Activated CD8-positive, alpha-beta T cell treated with anti-CD3 and anti-CD28 coated beads for 36 hours (primary cell): Measurements from ENCODE around the gene PIEZO1. TPM values are rescaled to one million over a fixed set of nuclear protein-coding genes. Genes with fewer than 3 reads are reported as not detected.

ENCODE experiments used
- ATAC-seq: fragments of 200-7000 bp; cut with Tn5 transposase; one replicate; pipeline ENCODE4 v1.10.0; 2021; ENCODE audit warnings: mild to moderate bottlenecking, moderate library complexity
- CTCF ChIA-PET: fragments of 350-600 bp; sonication (Branson Sonifier 250); formaldehyde crosslinking; loops from one replicate; lab custom pipeline; 2021; ENCODE audit warnings: antibody characterized with exemption; lab: Charles Lee
- POLR2A ChIA-PET: fragments of 350-600 bp; sonication (Branson Sonifier 250); formaldehyde crosslinking; loops from one replicate; lab custom pipeline; 2021; ENCODE audit warnings: antibody characterized with exemption; lab: Charles Lee
- DNase-seq: peaks from one replicate; pipeline ENCODE4 v3.0.0-alpha.2; 2020
- H3K27ac Mint-ChIP-seq: one replicate; pipeline ENCODE4 v1.8.0; 2021; ENCODE audit warnings: mild to moderate bottlenecking, mixed read lengths
- H3K27me3 Mint-ChIP-seq: one replicate; pipeline ENCODE4 v1.8.0; 2021; ENCODE audit warnings: mixed read lengths
- H3K36me3 Mint-ChIP-seq: one replicate; pipeline ENCODE4 v1.8.0; 2021; ENCODE audit warnings: low read depth, mixed read lengths
- H3K4me1 Mint-ChIP-seq: one replicate; pipeline ENCODE4 v1.8.0; 2021; ENCODE audit warnings: low read depth, mixed read lengths
- H3K4me3 Mint-ChIP-seq: one replicate; pipeline ENCODE4 v1.8.0; 2021; ENCODE audit warnings: mild to moderate bottlenecking, moderate library complexity, mixed read lengths
- H3K9me3 Mint-ChIP-seq: one replicate; pipeline ENCODE4 v1.8.0; 2021; ENCODE audit warnings: mixed read lengths
- intact Hi-C: fragments of 100-400 bp; cut with micrococcal nuclease; formaldehyde crosslinking; loops from one replicate; pipeline ENCODE4 v1.10.0; 2022
- total RNA-seq, 2 experiments: library from RNA; stranded (reverse); gene quantifications; one replicate each; pipeline ENCODE4 v1.2.3, GENCODE V29; 2021
- TF ChIP-seq, protein P1 (sequence below): fragments of 200-600 bp; IDR thresholded peaks from one replicate; pipeline ENCODE4 v1.8.0; 2022; ENCODE audit warnings: antibody characterized with exemption, mild to moderate bottlenecking

PIEZO1 gene
- total RNA-seq, 2 experiments from 2014 or later = 87.7 to 91.8 TPM

DNA sequence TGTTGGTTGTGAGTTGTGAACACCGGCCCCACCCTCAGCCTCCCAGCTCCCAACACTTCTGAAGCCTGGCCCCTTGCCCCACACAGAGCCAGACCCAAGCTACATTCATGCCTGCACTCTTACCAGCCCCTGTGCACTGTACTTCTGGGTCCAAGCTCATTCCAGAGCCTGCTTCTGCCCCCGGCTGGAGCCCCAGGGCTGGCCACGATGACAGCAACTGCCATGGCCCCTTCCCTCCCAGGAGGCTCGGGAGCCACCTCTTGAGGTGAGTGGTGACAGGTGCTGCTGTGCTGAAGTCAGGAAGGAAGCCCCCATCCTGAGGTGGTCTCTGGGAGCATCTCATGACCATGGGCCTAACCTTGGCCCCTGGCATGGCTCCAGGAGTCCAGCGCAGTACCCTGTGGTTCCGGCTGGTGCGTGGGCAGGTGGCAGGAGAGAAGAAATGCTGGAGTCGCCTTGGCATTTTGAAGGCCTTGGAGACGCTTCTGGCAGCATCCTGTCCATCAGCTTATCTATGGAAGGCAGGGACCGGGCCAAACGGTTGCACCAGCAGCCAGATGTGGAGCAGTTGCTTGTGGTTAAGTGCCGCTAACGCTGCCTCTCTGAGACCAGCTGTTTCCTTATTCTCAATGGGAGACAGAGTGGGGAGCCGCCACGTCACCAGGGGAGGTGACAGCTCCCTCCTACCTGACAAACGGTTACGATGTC lies 14.7 kb upstream of the PIEZO1 start:
- H3K4me3 Mint-ChIP-seq = no peak overlapping the region

DNA sequence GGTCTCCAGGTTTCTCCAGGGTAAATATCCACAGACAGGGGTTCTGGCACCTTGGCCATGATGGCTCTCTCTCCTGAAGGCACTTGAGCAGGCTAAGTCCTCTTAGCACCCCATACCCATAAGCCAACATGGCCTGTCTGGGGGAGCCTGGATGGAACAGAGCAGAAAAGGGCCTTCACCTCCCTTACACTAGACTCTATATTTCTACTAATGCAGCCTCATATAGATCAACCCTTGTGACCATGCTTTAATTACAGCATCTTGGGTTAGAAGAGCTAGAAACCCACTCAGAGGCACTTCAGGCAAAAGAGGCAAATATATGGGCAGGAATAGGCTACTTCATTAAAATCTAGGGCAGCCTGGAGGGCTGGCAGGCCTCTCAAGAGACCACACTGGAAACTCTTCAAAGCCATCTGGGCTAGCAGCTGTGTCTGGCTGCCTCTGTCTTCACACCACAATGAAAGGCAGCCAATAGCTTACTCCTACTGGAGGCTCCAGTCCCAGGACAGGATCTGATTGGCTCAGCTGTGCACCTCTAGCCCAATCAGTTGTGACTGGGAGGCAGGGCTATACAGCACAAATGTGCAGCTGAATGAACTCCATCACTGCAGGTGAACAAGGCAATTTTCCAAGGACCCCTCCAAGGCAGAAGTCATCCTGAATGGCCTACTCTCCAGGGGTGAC lies 13.9 kb upstream of the PIEZO1 start:
- Mint-ChIP-seq H3K27me3 (no peaks in the 10 kb centered on the region), H3K36me3 (no peaks in the 10 kb centered on the region), H3K4me3 (no peak overlapping the region), H3K4me1 (peaks cover 24% of the 10 kb centered on the region), H3K27ac (no peak overlapping the region), H3K9me3 (no peaks in the 10 kb centered on the region)
- ChIA-PET POLR2A (interaction anchor here (0.7 to 5.9 kb wide), 2 partner anchors 9 to 17 kb away, joined by 3 to 43 read pairs; no protein-coding TSS in a partner anchor), CTCF (interaction anchor here (0.6 to 3.7 kb wide), 7 partner anchors 12 to 97 kb away, joined by 3 to 21 read pairs (median 4); partner anchors contain the start of gene APRT)
- TF ChIP-seq, protein P1, sequence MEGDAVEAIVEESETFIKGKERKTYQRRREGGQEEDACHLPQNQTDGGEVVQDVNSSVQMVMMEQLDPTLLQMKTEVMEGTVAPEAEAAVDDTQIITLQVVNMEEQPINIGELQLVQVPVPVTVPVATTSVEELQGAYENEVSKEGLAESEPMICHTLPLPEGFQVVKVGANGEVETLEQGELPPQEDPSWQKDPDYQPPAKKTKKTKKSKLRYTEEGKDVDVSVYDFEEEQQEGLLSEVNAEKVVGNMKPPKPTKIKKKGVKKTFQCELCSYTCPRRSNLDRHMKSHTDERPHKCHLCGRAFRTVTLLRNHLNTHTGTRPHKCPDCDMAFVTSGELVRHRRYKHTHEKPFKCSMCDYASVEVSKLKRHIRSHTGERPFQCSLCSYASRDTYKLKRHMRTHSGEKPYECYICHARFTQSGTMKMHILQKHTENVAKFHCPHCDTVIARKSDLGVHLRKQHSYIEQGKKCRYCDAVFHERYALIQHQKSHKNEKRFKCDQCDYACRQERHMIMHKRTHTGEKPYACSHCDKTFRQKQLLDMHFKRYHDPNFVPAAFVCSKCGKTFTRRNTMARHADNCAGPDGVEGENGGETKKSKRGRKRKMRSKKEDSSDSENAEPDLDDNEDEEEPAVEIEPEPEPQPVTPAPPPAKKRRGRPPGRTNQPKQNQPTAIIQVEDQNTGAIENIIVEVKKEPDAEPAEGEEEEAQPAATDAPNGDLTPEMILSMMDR = no peak
- ATAC-seq = no peak
- intact Hi-C loops = no loop called here
- DNase-seq = no peak

More for the DNA sequence above, 14.7 kb upstream of the PIEZO1 start:
- CTCF ChIA-PET = interaction anchor here (1.0 to 3.7 kb wide), 7 partner anchors 12 to 97 kb away, joined by 3 to 21 read pairs (median 6); partner anchors contain the start of genes APRT, GALNS and TRAPPC2L
- Mint-ChIP-seq H3K4me1 (peaks cover 21% of the 10 kb centered on the region), H3K36me3 (peaks cover 7% of the 10 kb centered on the region), H3K27ac (no peak overlapping the region), H3K9me3 (no peaks in the 10 kb centered on the region), H3K27me3 (no peaks in the 10 kb centered on the region)
- POLR2A ChIA-PET = interaction anchor here (5.9 kb wide), 1 partner anchor 18 kb away, joined by 43 read pairs; no protein-coding TSS in a partner anchor
- TF ChIP-seq, protein P1 = no peak
- intact Hi-C loops = loop anchor here (5.0 kb wide), 1 partner anchor 52 kb away; no protein-coding TSS in a partner anchor
- ATAC-seq = no peak
- peak; percentile 61 for DNase-seq

DNA sequence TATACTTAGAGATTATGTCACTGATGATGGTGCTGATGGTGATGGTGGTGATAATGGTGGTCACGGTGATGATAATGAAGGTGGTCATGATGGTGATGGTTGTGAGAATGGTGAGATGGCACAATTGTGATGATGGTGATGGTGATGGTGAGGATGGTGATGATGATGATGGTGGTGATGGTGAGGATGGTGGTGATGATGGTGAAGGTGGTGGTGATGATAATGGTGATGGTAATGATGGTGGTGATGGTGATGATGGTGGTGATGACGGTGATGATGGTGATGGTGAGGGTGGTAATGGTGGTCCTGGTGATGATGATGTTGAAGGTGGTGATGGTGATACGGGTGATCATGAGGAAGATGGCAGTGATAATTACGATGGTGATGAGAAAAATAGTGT lies 13.1 kb upstream of the PIEZO1 start:
- Mint-ChIP-seq H3K27ac (no peak overlapping the region), H3K9me3 (no peaks in the 10 kb centered on the region), H3K27me3 (no peaks in the 10 kb centered on the region), H3K36me3 (no peaks in the 10 kb centered on the region), H3K4me1 (peaks cover 32% of the 10 kb centered on the region), H3K4me3 (no peak overlapping the region)
- DNase-seq = no peak
- POLR2A ChIA-PET = interaction anchor here (5.9 kb wide), 1 partner anchor 16 kb away, joined by 43 read pairs; no protein-coding TSS in a partner anchor
- intact Hi-C loops = no loop called here
- CTCF ChIA-PET = interaction anchor here (2.0 to 3.7 kb wide), 2 partner anchors 13 to 42 kb away, joined by 4 to 21 read pairs; partner anchors contain the start of gene APRT
- TF ChIP-seq, protein P1 = no peak
- no peak for ATAC-seq

DNA sequence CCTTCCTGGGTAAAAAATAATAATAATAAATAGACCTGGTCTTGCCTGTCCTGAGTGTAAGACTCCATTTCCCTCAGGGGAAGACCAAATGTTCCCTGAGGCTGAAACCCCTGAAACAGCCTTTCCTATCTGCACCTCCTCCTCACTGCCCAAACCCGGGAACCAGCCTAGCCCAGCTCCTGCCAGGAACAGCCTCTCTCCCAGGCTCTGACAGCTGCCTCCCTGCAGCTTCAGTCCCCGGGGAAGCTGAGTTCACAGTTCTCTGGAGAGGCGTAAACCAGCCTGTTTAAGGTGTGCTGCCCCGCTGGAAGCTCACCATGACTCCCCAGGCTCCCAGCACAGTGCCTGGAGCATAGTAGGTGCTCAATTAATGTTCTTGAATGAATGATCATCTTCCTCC lies 11.3 kb upstream of the PIEZO1 start:
- TF ChIP-seq, protein P1 = no peak
- Mint-ChIP-seq H3K27me3 (no peaks in the 10 kb centered on the region), H3K27ac (no peak overlapping the region), H3K4me3 (no peak overlapping the region), H3K36me3 (peaks cover 2% of the 10 kb centered on the region), H3K9me3 (no peaks in the 10 kb centered on the region), H3K4me1 (peaks cover 47% of the 10 kb centered on the region)
- ATAC-seq = no peak
- POLR2A ChIA-PET = interaction anchor here (1.5 to 5.9 kb wide), 2 partner anchors 9 to 14 kb away, joined by 6 to 43 read pairs; no protein-coding TSS in a partner anchor
- no peak for DNase-seq
- CTCF ChIA-PET = interaction anchor here (0.7 to 1.6 kb wide), 2 partner anchors 9 to 14 kb away, joined by 3 to 6 read pairs; no protein-coding TSS in a partner anchor
- intact Hi-C loops = no loop called here
